CD4-positive, alpha-beta T cell treated with Interleukin-2 at 100 ng/mL for 4 hours (primary cell): Measurements from ENCODE around the gene TBC1D23.

Experiments
- DNase-seq: peaks from one replicate; pipeline ENCODE4 v3.0.0-alpha.2; 2020; ENCODE audit warnings: low spot score

TBC1D23 gene

DNA sequence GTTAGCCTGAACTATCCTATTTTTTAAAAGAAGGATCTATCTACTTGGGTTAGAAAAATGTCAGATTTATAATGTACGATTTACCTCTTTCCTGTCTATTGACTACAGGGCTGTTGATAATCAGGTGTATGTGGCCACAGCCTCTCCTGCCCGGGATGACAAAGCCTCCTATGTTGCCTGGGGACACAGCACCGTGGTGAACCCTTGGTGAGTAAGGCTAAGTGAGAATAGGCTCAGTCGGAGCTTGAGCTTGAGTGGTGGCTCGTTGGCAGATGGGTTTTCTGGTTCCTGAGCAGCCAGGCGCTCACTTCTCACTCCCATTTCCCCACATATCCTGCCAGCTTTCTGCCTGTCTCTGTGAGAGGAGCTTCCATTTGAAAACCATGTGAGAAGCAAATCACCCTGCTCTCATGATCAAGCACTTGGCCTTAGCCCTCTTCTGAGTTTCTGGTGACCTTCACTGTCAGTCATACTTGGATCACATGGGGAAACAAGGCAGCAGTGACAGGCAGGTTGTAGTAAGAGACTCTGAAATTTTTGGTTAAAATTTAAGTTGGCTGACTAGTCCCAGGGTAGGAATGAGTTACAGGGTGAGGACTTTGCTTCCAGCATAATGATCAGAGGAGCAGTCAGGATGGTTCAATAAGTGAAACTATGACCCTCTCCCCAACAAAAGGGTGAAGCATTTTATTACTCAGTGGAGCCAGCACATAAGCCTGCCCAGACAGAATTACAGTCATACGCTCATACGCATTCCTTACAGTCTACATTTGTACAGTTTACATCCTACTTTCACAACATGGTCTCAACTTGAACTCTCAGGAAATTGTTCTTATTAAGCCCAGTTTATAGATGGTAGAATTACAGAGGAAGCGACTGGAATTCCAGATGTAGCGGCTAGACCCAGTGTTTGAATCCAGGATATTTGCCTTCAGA is 91.8 kb downstream of the TBC1D23 start:
- DNase-seq, result no peak

DNA sequence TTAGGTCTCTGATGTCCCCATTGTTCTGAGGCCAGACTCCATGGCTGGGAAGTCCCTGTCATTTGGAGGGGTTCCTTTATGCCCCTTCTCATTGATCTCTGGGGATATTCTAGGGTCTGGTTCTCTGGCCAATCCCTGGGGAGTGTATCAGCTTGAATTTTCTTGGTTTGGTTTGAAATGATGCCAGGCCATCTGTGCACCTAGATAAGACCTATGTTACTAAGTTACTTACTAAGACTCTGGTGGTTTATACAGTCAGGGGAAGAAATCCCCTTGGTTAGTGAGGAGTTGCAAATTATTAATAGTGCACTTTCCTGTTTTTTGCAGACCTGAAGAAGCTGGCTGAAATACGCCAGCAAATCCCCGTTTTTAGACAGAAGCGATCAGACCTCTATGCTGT is 94.1 kb downstream of the TBC1D23 start:
- no peak for DNase-seq

DNA sequence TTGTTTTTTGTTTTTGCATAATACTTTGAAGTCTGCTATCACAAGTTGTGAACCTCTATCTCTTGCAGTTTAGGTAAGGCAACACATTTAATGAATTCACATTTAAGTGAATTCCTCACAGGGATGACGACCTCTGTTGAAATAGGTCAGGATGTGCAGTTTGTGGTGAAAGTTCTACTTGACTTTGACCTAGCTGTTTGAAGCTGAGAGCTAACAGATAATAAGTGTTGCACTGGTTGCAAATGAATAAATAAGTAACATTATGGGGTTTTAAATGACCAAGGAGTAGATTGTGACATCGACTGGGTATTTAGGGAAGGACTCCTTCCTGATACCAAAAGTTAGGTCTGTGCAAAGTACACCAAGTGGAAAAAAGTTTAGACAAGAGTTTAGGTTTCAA is 97.6 kb downstream of the TBC1D23 start:
- no peak for DNase-seq

DNA sequence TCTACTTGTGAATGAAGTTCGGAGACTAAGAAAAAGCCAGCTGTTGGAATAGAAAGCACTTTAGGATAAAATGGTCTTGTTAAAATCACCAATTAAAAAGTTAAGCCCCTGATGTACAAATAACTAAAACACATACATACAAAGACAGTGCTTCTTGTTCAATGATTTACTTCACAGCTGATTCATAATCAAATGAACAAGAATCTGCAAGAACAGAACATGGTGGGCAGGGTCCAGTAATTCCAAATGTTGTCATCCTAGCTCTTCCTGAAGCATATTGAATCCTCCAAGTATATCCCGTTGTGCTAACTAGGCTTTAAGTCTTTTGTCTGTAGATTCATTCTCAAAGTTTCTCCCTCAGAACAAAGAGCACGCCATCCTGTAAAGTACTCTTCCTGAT is 98.2 kb downstream of the TBC1D23 start:
- DNase-seq, result no peak

DNA sequence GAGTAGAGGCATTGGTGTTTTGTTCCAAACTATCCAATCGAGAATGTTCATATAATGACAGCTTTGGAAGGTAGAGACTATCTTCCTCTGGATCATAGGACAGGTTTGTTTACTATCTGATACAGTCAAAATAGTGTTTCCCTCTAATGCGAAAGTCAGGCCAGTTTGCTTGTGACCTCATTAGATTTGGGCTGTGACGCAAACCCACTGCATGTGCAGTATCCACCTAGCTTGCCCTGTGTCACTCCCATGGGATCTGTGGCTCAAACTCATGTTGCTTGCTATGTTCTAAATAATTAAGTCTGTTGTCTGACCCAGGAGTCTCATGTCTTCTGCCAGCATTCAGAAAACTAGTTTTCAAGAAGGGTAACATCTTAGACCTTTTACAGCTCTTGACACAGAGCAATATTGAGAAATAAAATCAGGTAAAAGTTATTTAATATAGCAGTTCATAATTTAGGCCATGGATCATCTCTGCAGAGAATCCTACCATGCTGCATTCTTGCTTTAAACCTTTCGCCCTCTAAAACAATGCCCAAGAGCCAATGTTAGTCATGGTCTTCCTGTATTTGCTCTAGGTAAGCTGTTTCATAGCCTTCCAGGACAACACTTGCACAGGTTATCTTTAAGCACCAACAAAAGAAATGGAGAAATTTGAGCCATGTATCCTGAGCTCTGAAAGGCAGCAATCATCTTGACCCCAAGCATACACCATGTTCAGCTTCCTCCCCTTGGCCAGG is 100.1 kb downstream of the TBC1D23 start:
- DNase-seq, result no peak

DNA sequence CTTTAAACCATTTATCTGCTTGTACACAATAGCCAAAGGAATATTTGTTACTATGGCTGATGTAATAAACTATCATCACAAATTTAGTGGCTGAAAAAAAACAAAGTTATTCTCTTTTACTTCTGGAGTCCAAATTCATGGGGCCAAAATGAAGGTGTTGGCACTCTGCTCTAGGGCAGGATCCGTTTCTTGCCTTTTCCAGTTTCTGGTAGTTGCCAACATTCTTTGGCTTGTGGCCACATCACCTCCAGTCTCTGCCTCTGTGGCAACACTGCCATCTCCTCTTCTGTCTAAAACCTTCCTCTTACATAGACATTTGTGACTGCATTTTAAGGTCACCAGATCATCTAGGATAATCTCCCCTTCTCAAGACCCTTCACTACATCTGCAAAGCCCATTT is 101.1 kb downstream of the TBC1D23 start:
- DNase-seq, result no peak

DNA sequence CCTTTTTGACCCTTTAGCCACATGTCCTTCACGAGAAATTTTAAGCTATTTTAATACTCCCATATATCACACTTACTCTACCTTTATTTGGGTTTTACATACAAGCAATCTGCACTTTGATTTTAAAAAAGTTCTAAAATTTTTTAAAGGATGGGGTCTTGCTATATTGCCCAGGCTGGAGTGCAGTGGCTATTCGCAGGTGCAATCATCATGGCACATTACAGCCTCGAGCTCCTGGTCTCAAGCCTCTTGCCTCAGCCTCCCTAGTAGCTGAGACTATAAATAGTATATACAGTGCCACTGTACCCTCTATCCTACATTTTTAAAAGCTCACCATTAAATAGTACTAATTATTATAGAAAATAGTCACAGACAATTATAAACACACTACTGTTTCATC is 103.6 kb downstream of the TBC1D23 start:
- no peak for DNase-seq

DNA sequence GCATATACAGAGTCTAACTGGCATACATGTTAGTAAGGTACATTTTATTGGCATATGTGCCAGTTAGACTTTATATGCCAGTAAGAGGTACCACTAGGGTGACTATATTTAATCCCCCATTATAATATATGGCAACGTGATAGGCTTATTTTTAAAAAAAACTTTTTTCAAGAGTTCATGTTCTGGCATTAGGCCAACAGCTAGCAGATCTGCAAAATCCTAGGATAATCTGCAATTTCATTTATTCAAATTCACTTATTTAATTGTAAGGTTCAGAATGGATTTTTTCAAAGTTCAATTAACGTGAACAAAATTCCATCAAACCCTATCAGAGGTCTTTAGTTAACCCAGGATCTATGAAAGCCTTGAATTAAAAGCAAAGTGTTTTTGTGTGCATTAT is 105.6 kb downstream of the TBC1D23 start:
- no peak for DNase-seq

DNA sequence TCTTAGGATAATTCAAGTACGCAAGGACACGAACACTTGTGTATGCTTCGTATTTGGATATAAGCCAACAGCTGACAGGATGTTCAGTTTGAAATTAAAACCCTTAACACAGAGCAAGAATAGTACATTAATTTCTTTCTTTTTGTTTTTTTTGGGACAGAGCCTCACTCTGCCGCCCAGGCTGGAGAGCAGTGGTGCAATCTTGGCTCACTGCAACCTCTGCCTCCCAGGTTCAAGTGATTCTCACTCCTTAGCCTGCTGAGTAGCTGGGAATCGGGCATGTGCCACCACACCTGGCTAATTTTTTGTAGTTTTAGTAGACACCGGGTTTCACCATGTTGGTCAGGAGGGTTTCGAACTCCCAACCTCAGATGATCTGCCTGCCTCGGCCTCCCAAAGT is 107.6 kb downstream of the TBC1D23 start:
- no peak for DNase-seq

DNA sequence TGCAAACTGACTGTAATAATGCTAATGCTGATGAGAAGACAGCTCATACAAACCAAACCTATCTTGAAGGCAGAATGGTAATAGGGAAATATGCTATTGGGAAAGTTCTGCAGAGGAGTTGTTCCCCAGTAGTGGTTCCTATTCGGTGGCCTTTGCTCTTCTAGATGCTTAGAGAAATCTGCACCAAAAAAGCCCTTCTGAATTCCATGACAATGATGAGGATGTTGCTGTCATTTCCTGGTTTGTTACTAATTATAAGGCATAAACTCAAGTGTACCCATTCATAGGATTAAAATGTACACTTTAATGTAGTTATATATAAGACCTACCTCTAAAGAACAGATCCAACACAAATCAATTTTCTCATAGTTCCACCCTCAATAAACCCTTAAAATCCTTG is 110.0 kb downstream of the TBC1D23 start:
- DNase-seq, result no peak

DNA sequence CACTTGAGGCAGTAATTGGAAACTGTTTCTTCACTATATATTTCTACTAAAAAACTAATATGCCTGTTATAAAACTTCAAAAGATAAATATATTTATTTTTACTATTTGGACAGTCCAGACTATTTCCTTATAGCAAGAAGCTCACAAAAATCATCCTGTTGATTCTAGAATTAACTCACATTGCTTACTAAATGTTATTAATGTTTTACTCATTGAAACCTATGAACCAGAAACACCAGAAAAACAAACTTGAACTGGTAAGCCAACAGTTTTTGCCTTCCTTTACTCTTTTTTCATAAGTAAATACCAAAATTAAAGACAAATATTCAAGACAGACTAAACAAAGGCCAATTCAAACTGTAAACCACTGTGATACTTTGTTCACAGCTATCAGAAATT is 113.7 kb downstream of the TBC1D23 start:
- DNase-seq, result no peak
